ENCODE results near the gene ATF6B.

ATF6B gene

DNA sequence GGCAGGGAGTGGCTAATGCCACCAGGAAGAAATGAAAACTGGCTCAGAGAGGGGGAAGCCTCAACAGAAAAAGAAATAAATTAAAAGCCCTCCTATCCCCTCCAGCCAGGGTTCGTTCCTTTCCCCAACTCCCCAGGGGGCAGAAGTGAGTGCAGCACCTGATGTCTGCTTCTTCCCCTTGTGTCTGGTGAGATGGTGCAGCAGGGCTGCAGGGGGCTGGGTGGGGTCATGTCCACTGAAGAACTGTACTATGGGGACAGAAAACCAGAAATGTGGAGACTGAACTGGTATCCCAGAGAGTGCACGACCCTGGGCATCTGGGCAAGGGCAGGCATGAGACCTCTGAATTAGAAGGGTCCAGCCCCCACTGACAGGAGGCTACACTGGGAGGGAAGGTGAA is 40.3 kb upstream of the ATF6B start:
- H3K4me3 ChIP-seq (ENCODE audit: low read depth, low read length) = no peak overlapping the region
- H3K36me3 ChIP-seq = peaks cover 57% of the 10 kb centered on the region
- no peaks in the 10 kb centered on the region for H3K9me3 ChIP-seq (ENCODE audit: severe bottlenecking)
- TF ChIP-seq, protein P1, sequence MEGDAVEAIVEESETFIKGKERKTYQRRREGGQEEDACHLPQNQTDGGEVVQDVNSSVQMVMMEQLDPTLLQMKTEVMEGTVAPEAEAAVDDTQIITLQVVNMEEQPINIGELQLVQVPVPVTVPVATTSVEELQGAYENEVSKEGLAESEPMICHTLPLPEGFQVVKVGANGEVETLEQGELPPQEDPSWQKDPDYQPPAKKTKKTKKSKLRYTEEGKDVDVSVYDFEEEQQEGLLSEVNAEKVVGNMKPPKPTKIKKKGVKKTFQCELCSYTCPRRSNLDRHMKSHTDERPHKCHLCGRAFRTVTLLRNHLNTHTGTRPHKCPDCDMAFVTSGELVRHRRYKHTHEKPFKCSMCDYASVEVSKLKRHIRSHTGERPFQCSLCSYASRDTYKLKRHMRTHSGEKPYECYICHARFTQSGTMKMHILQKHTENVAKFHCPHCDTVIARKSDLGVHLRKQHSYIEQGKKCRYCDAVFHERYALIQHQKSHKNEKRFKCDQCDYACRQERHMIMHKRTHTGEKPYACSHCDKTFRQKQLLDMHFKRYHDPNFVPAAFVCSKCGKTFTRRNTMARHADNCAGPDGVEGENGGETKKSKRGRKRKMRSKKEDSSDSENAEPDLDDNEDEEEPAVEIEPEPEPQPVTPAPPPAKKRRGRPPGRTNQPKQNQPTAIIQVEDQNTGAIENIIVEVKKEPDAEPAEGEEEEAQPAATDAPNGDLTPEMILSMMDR (IDR thresholded peaks at IDR 0.05; ENCODE audit: low read depth, low read length) = no peak
- no peak for DNase-seq
- no peaks in the 10 kb centered on the region for H3K27me3 ChIP-seq (ENCODE audit: insufficient read depth, low read depth, severe bottlenecking)
- H3K27ac ChIP-seq = peak overlapping the region; percentile 81

DNA sequence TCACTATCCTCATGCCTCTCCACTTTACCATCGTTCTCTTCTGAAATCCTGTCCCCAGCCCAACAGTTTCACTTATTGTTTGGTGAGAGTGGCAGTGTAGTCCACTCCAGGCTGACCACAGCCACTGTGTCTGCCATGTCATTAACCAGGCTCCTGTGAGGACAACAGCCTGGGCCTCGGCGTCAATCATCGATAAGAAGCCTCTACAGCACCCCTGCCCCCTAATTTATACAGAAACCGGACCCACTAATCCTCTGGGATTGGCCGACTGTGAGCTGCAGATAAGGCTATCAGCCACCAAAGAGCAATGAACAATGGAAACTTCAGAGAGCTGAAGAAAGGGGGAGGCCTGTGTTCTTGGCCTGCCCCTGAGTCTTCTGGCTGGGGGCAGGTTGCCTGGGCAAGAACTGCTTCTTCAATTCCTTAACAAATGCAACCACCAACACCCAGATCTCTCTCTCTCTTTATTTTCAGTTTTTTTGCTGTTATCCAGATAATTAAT is 39.8 kb upstream of the ATF6B start:
- Histone ChIP-seq H3K4me3 (ENCODE audit: low read depth, low read length) (no peak overlapping the region), H3K36me3 (peaks cover 57% of the 10 kb centered on the region), H3K9me3 (ENCODE audit: severe bottlenecking) (no peaks in the 10 kb centered on the region), H3K27me3 (ENCODE audit: insufficient read depth, low read depth, severe bottlenecking) (no peaks in the 10 kb centered on the region), H3K27ac (peak overlapping the region; percentile 81)
- TF ChIP-seq, protein P1 (IDR thresholded peaks at IDR 0.05; ENCODE audit: low read depth, low read length) = no peak
- DNase-seq = peak; percentile 83

DNA sequence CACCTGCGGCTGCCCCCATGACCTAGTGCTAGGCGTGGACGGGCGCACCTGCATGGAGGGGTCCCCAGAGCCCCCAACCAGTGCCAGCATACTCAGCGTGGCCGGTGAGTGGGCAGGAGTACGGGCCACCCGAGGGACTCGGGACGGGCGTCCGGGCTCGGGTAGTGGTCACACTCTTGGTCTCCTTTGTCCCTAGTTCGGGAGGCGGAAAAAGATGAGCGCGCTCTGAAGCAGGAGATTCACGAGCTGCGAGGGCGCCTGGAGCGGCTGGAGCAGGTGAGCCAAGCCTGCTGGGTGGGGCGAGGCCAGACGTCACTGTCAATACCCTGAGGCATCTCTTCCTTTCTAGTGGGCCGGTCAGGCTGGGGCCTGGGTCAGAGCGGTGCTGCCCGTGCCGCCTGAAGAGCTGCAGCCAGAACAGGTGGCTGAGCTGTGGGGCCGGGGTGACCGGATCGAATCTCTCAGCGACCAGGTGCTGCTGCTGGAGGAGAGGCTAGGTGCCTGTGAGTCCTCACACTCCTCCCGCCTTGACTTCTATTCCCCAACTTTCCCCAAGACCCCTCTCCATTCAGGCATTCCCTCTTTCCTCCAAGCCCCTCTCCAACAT is 39.2 kb upstream of the ATF6B start:
- H3K9me3 ChIP-seq (ENCODE audit: severe bottlenecking) = no peaks in the 10 kb centered on the region

DNA sequence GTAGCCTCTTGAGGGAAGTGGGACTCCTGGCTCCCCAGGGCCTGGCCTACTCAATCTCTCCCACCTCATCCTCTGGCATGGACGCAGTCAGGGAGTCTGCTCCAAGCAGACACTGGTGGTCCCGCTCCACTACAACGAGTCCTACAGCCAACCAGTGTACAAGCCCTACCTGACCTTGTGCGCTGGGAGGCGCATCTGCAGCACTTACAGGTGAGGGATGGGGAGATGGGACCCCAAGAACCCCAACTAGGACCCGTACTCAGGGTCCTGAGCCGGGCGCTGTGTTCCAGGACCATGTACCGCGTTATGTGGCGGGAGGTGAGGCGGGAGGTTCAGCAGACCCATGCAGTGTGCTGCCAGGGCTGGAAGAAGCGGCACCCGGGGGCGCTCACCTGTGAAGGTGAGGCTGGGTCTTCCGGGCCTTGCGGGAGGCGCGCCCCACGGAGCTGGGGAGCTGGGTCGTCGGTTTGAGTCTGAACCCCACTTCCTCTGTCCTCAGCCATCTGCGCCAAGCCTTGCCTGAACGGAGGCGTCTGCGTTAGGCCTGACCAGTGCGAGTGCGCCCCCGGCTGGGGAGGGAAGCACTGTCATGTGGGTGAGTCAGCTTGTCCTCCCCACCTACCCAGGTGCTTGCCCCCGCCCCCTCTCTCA is 38.5 kb upstream of the ATF6B start:
- H3K4me3 ChIP-seq (ENCODE audit: low read depth, low read length) = no peak overlapping the region
- H3K36me3 ChIP-seq = peaks cover 65% of the 10 kb centered on the region
- H3K27ac ChIP-seq = peak overlapping the region; percentile 12; the same call in 1 of the 2 replicates
- TF ChIP-seq, protein P1 (IDR thresholded peaks at IDR 0.05; ENCODE audit: low read depth, low read length) = peak; percentile 68
- H3K27me3 ChIP-seq (ENCODE audit: insufficient read depth, low read depth, severe bottlenecking) = no peaks in the 10 kb centered on the region
- DNase-seq = peak; percentile 67
- no peaks in the 10 kb centered on the region for H3K9me3 ChIP-seq (ENCODE audit: severe bottlenecking)

More for the DNA sequence above, 39.2 kb upstream of the ATF6B start:
- Histone ChIP-seq H3K4me3 (ENCODE audit: low read depth, low read length) (no peak overlapping the region), H3K27ac (peak overlapping the region; percentile 81), H3K27me3 (ENCODE audit: insufficient read depth, low read depth, severe bottlenecking) (no peaks in the 10 kb centered on the region), H3K36me3 (peaks cover 62% of the 10 kb centered on the region)
- no peak for DNase-seq
- TF ChIP-seq, protein P1 (IDR thresholded peaks at IDR 0.05; ENCODE audit: low read depth, low read length) = no peak

DNA sequence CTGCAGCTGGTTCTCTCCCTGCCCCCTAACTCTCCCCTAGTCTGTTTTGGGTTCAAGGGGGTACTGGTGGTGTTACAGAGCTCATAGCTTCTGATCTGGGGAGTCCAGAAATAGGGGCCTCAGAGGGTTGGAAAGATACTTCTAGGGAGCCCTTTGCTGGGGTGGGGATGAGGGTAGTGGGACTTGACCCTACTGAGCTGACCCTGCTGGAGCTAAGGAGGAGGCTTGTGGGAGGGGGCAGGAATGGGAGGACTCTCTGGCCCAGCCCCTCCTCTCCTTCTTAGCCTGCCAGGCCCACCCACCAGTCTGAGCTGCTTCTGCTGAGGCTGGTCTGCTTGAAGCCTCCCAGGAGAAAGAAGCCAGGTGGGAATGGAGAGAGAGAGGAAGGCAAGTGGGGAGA is 36.2 kb upstream of the ATF6B start, which contains the start of gene EGFL8:
EGFL8 (plus strand) TSS at position 301 of the 400 bp plus-strand sequence. CDS start 1,571 bp downstream, outside the sequence.
- Histone ChIP-seq H3K27me3 (ENCODE audit: insufficient read depth, low read depth, severe bottlenecking) (no peaks in the 10 kb centered on the region), H3K27ac (no peak within 1 kb of the TSS), H3K36me3 (peaks cover 50% of the 10 kb centered on the region), H3K4me3 (ENCODE audit: low read depth, low read length) (no peak within 1 kb of the TSS), H3K9me3 (ENCODE audit: severe bottlenecking) (no peaks in the 10 kb centered on the region)
- DNase-seq = no peak
- TF ChIP-seq, protein P1 (IDR thresholded peaks at IDR 0.05; ENCODE audit: low read depth, low read length) = no peak

Measured in WERI-Rb-1 (cell line).